ENCODE data around the gene MTRR.

DNA sequence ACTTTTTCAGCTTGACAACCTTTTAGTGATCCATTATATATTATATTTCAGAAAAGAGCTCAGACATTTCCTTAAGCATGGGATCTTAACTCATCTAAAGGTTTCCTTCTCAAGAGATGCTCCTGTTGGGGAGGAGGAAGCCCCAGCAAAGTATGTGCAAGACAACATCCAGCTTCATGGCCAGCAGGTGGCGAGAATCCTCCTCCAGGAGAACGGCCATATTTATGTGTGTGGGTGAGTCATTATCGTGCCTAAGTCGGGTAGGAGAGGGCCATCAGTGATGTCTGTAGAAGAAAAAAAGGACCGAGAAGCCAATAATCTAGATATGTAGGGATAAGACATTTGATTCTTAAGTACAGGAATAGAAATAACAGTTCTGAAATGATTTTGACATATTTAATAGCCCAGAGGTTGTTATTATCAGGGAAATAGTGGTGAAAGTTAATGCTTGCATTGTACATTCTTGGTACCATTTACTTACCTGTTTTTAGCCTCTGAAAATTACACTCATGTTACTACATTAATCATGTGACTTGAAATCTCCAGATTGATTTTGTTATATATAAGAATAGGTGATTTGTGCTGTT lies 28.2 kb downstream of the MTRR start:
- TF ChIP-seq, protein P1, sequence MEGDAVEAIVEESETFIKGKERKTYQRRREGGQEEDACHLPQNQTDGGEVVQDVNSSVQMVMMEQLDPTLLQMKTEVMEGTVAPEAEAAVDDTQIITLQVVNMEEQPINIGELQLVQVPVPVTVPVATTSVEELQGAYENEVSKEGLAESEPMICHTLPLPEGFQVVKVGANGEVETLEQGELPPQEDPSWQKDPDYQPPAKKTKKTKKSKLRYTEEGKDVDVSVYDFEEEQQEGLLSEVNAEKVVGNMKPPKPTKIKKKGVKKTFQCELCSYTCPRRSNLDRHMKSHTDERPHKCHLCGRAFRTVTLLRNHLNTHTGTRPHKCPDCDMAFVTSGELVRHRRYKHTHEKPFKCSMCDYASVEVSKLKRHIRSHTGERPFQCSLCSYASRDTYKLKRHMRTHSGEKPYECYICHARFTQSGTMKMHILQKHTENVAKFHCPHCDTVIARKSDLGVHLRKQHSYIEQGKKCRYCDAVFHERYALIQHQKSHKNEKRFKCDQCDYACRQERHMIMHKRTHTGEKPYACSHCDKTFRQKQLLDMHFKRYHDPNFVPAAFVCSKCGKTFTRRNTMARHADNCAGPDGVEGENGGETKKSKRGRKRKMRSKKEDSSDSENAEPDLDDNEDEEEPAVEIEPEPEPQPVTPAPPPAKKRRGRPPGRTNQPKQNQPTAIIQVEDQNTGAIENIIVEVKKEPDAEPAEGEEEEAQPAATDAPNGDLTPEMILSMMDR (IDR thresholded peaks at IDR 0.05 in 8 of 11, conservative IDR thresholded peaks at IDR 0.05 in 3 of 11) = peak in 2 of 11 experiments; percentile 18 to 22
- no peak for TF ChIP-seq POLR2AphosphoS5 (IDR thresholded peaks at IDR 0.05)
- TF ChIP-seq POLR2A (IDR thresholded peaks at IDR 0.05) = no peak

All from spleen (tissue), 7 donors.